ENCODE results near the gene ROMO1. TPM values are rescaled to one million over a fixed set of nuclear protein-coding genes. Genes with fewer than 3 reads are reported as not detected.

ROMO1 gene
- total RNA-seq, 1 donor from 2014 or later: 103 TPM

DNA sequence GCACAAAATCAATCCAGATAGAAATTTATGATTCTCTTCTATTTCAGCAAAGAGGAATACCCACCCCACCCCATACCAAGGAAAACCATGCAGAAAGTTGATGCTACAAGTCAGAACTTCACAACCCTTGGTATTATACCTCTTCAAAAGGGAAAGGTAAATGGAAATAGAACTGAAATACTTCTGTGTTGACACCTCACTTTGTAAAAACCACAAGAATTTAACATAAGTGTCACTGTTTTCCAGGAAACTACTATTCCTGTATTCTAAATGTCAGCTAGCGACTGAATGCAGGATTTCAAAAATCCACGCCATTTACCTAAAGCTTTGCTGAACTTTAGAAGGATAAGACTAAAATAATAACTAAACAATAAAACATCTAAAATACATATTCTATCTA lies 38.2 kb upstream of the ROMO1 start:
- H3K27ac ChIP-seq (ENCODE audit: low read depth, low read length): no peak overlapping the region
- H3K9me3 ChIP-seq (ENCODE audit: control insufficient read depth in 3 of 3, low read length in 3 of 3): no peaks in the 10 kb centered on the region
- peak overlapping the region in 1 of 3 donors; percentile 57 for H3K4me3 ChIP-seq (ENCODE audit: low read length in 3 of 3)
- no peaks in the 10 kb centered on the region for H3K27me3 ChIP-seq (ENCODE audit: control insufficient read depth in 3 of 3, insufficient read depth in 3 of 3, low read length in 3 of 3)
- H3K9ac ChIP-seq (ENCODE audit: low read depth in 1 of 3, low read length in 3 of 3): no peak overlapping the region
- no peaks in the 10 kb centered on the region for H3K36me3 ChIP-seq (ENCODE audit: control insufficient read depth in 3 of 3, insufficient read depth in 3 of 3, low read length in 3 of 3)
- H3K4me1 ChIP-seq (ENCODE audit: control insufficient read depth in 3 of 3, insufficient read depth in 3 of 3, low read length in 3 of 3): peaks cover 29 to 44% (median 40%) of the 10 kb centered on the region in 3 donors

DNA sequence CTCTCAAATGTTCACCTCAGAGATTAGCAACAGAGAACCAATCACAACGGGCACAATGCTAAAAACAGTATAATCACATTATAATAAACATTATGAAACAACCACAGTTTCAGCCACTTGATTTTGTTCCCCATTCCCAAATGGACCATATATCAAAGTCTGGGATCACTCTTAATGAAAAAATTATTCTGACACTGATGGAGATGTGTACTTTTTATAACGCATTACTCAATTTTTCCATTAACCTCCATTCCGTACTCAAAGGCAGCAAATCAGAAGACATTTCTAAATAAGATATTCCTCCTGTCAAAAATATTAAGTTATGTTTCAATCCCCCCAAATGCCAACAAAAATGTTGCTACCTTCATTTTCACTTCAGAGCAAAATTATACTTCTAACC lies 37.3 kb upstream of the ROMO1 start:
- Histone ChIP-seq H3K9ac (ENCODE audit: low read depth in 1 of 3, low read length in 3 of 3) (peak overlapping the region in 2 of 3 donors; percentile 13 to 99), H3K4me1 (ENCODE audit: control insufficient read depth in 3 of 3, insufficient read depth in 3 of 3, low read length in 3 of 3) (peaks cover 29 to 44% (median 40%) of the 10 kb centered on the region in 3 donors), H3K27ac (ENCODE audit: low read depth, low read length) (no peak overlapping the region)

DNA sequence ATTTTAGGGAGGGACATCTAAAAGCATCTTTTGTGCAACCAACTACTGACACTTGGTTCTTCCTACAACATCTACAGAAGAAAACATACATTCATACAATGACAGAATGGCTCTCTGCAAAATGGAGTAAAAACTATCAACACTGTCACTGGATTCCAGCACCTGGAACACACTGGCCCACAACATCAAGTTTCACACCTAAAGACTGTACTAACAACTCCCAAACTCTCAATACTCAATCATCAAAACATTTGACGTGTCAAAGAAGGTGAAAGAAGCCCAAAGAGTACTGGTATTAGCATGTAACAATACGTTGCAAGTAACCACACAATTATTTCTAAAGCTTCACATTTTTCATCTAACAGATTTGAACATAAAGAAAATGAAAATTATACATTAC lies 36.7 kb upstream of the ROMO1 start:
- Histone ChIP-seq H3K4me3 (ENCODE audit: low read length in 3 of 3) (peak overlapping the region in 2 of 3 donors; percentile 15 to 27), H3K27me3 (ENCODE audit: control insufficient read depth in 3 of 3, insufficient read depth in 3 of 3, low read length in 3 of 3) (no peaks in the 10 kb centered on the region), H3K4me1 (ENCODE audit: control insufficient read depth in 3 of 3, insufficient read depth in 3 of 3, low read length in 3 of 3) (peaks cover 26 to 39% (median 36%) of the 10 kb centered on the region in 3 donors), H3K9me3 (ENCODE audit: control insufficient read depth in 3 of 3, low read length in 3 of 3) (no peaks in the 10 kb centered on the region), H3K36me3 (ENCODE audit: control insufficient read depth in 3 of 3, insufficient read depth in 3 of 3, low read length in 3 of 3) (no peaks in the 10 kb centered on the region), H3K9ac (ENCODE audit: low read depth in 1 of 3, low read length in 3 of 3) (peak overlapping the region; percentile 99 to 100 (median 100)), H3K27ac (ENCODE audit: low read depth, low read length) (no peak overlapping the region)

More for the DNA sequence above, 37.3 kb upstream of the ROMO1 start:
- Histone ChIP-seq H3K4me3 (ENCODE audit: low read length in 3 of 3) (peak overlapping the region in 1 of 3 donors; percentile 57), H3K9me3 (ENCODE audit: control insufficient read depth in 3 of 3, low read length in 3 of 3) (no peaks in the 10 kb centered on the region), H3K36me3 (ENCODE audit: control insufficient read depth in 3 of 3, insufficient read depth in 3 of 3, low read length in 3 of 3) (no peaks in the 10 kb centered on the region), H3K27me3 (ENCODE audit: control insufficient read depth in 3 of 3, insufficient read depth in 3 of 3, low read length in 3 of 3) (no peaks in the 10 kb centered on the region)

DNA sequence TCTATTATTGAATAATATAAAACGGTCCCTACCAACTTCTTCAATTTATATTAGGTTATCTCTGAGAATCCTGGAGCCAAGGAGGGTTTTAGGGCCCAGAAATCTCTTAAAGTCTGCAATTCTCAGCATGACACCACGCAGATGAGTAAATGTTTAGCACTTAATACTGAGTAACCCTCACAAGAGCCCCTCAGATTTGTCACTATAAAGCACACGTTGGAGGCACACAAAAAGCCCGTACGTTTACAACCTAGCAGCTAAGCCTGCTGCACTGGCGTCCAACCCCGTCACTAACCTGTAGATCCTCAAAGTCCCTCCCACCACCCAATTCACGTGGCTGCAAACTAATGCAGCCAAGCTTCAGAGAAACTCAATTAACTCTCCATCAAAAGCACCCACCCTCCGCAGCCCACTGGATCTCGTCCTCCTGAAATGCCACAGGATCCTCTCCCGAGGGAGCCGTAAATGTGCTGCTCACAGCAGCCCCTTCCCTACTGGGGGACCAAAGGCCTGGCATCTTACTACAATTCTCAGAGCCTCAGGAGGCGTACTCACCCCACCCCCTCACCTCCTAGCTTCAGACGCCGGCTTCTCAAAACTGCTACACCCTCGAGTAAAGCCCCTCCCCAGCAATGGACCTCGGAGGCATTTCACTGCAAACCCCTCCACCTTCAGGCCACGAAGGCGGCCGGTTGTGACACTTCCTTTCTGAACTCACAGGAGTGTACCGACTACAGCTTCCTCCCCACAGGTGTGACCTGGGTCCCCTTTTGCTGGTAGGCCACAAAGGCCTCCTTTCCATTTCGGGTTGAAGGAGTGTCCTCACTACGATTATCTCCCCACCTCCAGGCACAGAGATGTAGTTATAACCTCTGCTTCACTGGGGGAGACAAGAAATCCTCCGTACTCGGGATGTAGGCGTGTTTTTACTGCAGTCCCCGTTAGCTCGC lies 35.4 kb upstream of the ROMO1 start:
- peak overlapping the region; percentile 99 for H3K4me3 ChIP-seq (ENCODE audit: low read length in 3 of 3)
- H3K27ac ChIP-seq (ENCODE audit: low read depth, low read length): peak overlapping the region; percentile 98
- no peaks in the 10 kb centered on the region for H3K9me3 ChIP-seq (ENCODE audit: control insufficient read depth in 3 of 3, low read length in 3 of 3)
- H3K9ac ChIP-seq (ENCODE audit: low read depth in 1 of 3, low read length in 3 of 3): peak overlapping the region; percentile 99 to 100 (median 100)
- peaks cover 25 to 38% (median 34%) of the 10 kb centered on the region in 3 donors for H3K4me1 ChIP-seq (ENCODE audit: control insufficient read depth in 3 of 3, insufficient read depth in 3 of 3, low read length in 3 of 3)
- no peaks in the 10 kb centered on the region for H3K27me3 ChIP-seq (ENCODE audit: control insufficient read depth in 3 of 3, insufficient read depth in 3 of 3, low read length in 3 of 3)
- H3K36me3 ChIP-seq (ENCODE audit: control insufficient read depth in 3 of 3, insufficient read depth in 3 of 3, low read length in 3 of 3): peaks cover 2 to 5% (median 3%) of the 10 kb centered on the region in 3 donors

DNA sequence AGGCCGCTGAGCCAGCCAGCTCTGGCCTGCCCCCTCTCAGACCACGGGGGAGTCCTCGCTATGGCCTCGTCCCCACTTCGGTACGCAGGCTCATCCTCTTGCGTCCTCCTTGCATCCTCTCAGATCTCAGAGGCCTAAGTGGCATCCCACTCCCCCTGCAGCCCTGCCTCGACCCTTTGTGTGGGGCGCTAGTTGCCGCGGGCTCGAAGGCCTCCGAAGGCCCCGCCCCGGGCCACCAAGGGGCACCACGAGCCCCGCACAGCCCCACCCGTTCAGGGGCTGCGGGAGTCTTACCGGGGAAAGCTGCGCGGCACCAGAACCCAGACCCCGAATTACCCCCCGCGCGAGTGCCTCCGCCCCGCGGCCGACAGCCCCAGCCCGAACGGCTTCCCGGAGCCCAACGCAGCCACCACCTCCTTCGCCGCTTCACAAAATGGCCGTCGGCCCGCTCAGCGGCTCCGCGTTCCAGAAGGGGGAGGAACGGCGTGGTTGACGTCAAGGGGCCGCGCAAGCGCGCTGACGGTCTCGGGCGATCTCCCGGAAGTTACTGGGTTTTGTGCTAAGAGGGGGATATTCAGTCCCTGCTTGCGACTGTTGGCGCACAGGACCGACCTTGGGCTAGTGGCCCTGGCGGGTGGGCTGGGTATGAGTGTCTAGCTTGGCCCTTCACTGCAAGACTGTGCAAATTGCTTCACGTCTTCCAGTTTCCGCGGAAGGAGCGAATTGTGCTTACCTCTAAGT lies 34.6 kb upstream of the ROMO1 start, which contains the start of the genes CPNE1 and RBM12:
TSS of gene CPNE1 (minus strand) at position 435 of the 741 bp plus-strand sequence. CDS start 31,977 bp downstream, outside the sequence.
TSS of gene RBM12 (minus strand) at position 435 of the 741 bp plus-strand sequence. CDS start 9,578 bp downstream, outside the sequence.
- no peaks in the 10 kb centered on the region for H3K9me3 ChIP-seq (ENCODE audit: control insufficient read depth in 3 of 3, low read length in 3 of 3)
- H3K36me3 ChIP-seq (ENCODE audit: control insufficient read depth in 3 of 3, insufficient read depth in 3 of 3, low read length in 3 of 3): peaks cover 11 to 12% (median 11%) of the 10 kb centered on the region in 3 donors
- peak within 1 kb of the TSS; percentile 99 to 100 (median 100) for H3K9ac ChIP-seq (ENCODE audit: low read depth in 1 of 3, low read length in 3 of 3)
- no peaks in the 10 kb centered on the region for H3K27me3 ChIP-seq (ENCODE audit: control insufficient read depth in 3 of 3, insufficient read depth in 3 of 3, low read length in 3 of 3)
- peaks cover 25 to 38% (median 31%) of the 10 kb centered on the region in 3 donors for H3K4me1 ChIP-seq (ENCODE audit: control insufficient read depth in 3 of 3, insufficient read depth in 3 of 3, low read length in 3 of 3)
- peak within 1 kb of the TSS; percentile 99 for H3K4me3 ChIP-seq (ENCODE audit: low read length in 3 of 3)
- H3K27ac ChIP-seq (ENCODE audit: low read depth, low read length): peak within 1 kb of the TSS; percentile 98

DNA sequence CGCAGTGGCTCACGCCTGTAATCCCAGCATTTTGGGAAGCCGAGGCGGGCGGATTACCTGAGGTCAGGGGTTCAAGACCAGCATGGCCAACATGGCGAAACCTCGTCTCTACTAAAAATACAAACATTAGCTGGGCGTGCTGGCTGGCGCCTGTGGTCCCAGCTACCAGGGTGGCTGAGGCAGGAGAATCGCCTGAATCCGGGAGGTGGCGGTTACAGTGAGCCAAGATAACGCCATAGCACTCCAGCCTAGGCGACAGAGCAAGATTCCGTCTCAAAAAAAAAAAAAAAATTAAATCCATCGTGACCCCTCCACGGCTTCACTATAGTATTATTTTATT lies 33.3 kb upstream of the ROMO1 start:
- H3K9ac ChIP-seq (ENCODE audit: low read depth in 1 of 3, low read length in 3 of 3): no peak overlapping the region
- no peak overlapping the region for H3K27ac ChIP-seq (ENCODE audit: low read depth, low read length)
- no peak overlapping the region for H3K4me3 ChIP-seq (ENCODE audit: low read length in 3 of 3)
- no peaks in the 10 kb centered on the region for H3K9me3 ChIP-seq (ENCODE audit: control insufficient read depth in 3 of 3, low read length in 3 of 3)
- peaks cover 18 to 24% (median 24%) of the 10 kb centered on the region in 3 donors for H3K36me3 ChIP-seq (ENCODE audit: control insufficient read depth in 3 of 3, insufficient read depth in 3 of 3, low read length in 3 of 3)
- no peaks in the 10 kb centered on the region for H3K27me3 ChIP-seq (ENCODE audit: control insufficient read depth in 3 of 3, insufficient read depth in 3 of 3, low read length in 3 of 3)
- peaks cover 17 to 28% (median 24%) of the 10 kb centered on the region in 3 donors for H3K4me1 ChIP-seq (ENCODE audit: control insufficient read depth in 3 of 3, insufficient read depth in 3 of 3, low read length in 3 of 3)

DNA sequence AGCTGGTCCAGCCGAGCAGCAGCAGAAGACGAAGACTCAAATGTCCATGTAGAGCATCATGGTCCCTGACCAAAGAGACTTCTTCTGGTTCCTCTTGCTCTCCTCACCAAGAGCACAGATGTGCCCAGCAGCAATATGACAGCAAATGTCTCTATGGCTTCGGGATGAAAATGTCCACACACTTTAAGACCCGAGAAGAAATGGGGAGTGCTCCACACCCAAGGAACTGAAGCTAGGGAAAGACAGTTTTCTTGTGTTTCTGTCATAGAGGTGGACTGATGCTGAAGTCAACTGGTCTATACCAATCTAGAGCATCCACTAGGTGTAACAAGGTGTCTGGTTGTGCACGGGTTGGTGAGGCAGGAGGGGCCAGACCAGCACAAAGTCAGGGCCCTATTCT lies 30.0 kb upstream of the ROMO1 start:
- no peak overlapping the region for H3K9ac ChIP-seq (ENCODE audit: low read depth in 1 of 3, low read length in 3 of 3)
- H3K4me3 ChIP-seq (ENCODE audit: low read length in 3 of 3): no peak overlapping the region
- H3K27me3 ChIP-seq (ENCODE audit: control insufficient read depth in 3 of 3, insufficient read depth in 3 of 3, low read length in 3 of 3): no peaks in the 10 kb centered on the region
- H3K36me3 ChIP-seq (ENCODE audit: control insufficient read depth in 3 of 3, insufficient read depth in 3 of 3, low read length in 3 of 3): peaks cover 34 to 54% (median 50%) of the 10 kb centered on the region in 3 donors
- no peak overlapping the region for H3K27ac ChIP-seq (ENCODE audit: low read depth, low read length)
- H3K9me3 ChIP-seq (ENCODE audit: control insufficient read depth in 3 of 3, low read length in 3 of 3): no peaks in the 10 kb centered on the region
- peaks cover 0 to 6% (median 0%) of the 10 kb centered on the region in 3 donors for H3K4me1 ChIP-seq (ENCODE audit: control insufficient read depth in 3 of 3, insufficient read depth in 3 of 3, low read length in 3 of 3)

DNA sequence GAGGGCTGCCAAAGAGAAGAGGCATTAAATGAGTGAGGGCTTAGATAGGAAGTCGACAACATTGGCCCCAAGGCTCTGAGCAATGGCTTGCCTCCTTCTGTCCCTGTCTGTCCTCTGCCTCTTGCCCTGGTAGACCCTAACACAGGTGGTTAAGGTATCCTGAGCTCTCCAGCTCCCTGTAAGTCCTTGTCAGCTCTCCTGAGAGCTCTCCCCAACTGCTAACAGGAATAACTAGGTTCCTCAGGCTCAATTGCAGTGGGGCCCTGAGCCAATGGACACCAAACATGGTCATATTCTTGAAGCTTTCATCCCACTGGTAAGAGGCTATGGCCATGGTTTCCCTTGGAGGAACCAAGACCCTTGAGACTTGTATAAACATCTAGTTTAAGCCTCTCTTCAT lies 29.5 kb upstream of the ROMO1 start:
- H3K27ac ChIP-seq (ENCODE audit: low read depth, low read length): no peak overlapping the region
- H3K4me1 ChIP-seq (ENCODE audit: control insufficient read depth in 3 of 3, insufficient read depth in 3 of 3, low read length in 3 of 3): peaks cover 0 to 3% (median 0%) of the 10 kb centered on the region in 3 donors
- H3K36me3 ChIP-seq (ENCODE audit: control insufficient read depth in 3 of 3, insufficient read depth in 3 of 3, low read length in 3 of 3): peaks cover 35 to 58% (median 54%) of the 10 kb centered on the region in 3 donors
- H3K27me3 ChIP-seq (ENCODE audit: control insufficient read depth in 3 of 3, insufficient read depth in 3 of 3, low read length in 3 of 3): no peaks in the 10 kb centered on the region
- no peaks in the 10 kb centered on the region for H3K9me3 ChIP-seq (ENCODE audit: control insufficient read depth in 3 of 3, low read length in 3 of 3)
- H3K9ac ChIP-seq (ENCODE audit: low read depth in 1 of 3, low read length in 3 of 3): no peak overlapping the region
- H3K4me3 ChIP-seq (ENCODE audit: low read length in 3 of 3): no peak overlapping the region

DNA sequence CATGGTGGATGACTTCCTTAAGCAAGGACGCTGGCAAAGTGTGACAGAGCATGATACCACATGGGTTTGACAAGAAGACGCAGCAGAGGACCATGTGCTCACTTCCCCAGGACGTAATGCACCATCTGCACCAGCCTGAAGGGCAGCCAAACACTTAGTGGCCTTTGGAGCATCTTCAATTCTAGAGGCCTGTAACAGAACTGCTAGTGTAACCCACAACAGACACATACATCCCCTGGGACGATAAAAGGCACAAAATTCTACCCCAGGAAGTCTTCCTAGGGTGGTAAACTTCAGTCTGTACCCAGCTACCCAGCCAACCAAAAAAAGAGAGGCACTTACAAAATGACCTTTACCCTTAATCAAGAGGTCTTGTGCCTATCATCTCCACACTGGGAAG lies 25.3 kb upstream of the ROMO1 start:
- H3K9ac ChIP-seq (ENCODE audit: low read depth in 1 of 3, low read length in 3 of 3): no peak overlapping the region
- peaks cover 34 to 60% (median 51%) of the 10 kb centered on the region in 3 donors for H3K36me3 ChIP-seq (ENCODE audit: control insufficient read depth in 3 of 3, insufficient read depth in 3 of 3, low read length in 3 of 3)

More for the DNA sequence above, 25.3 kb upstream of the ROMO1 start:
- H3K4me3 ChIP-seq (ENCODE audit: low read length in 3 of 3): no peak overlapping the region
- no peaks in the 10 kb centered on the region for H3K9me3 ChIP-seq (ENCODE audit: control insufficient read depth in 3 of 3, low read length in 3 of 3)
- no peaks in the 10 kb centered on the region for H3K4me1 ChIP-seq (ENCODE audit: control insufficient read depth in 3 of 3, insufficient read depth in 3 of 3, low read length in 3 of 3)
- H3K27ac ChIP-seq (ENCODE audit: low read depth, low read length): no peak overlapping the region
- no peaks in the 10 kb centered on the region for H3K27me3 ChIP-seq (ENCODE audit: control insufficient read depth in 3 of 3, insufficient read depth in 3 of 3, low read length in 3 of 3)
